Neural progenitor cell (in vitro differentiated cells): ENCODE results near the gene TRAPPC10. TPM values are rescaled to one million over a fixed set of nuclear protein-coding genes. Genes with fewer than 3 reads are reported as not detected.

Experiments used
- DNase-seq: peaks from one replicate; pipeline ENCODE4 v3.0.0-alpha.2; 2016; ENCODE audit warnings: low spot score
- H2AFZ ChIP-seq: fragments of 200-600 bp; sonication (generic); replicated peaks from 2 replicates; pipeline ENCODE4 v1.6.1; 2016; ENCODE audit warnings: antibody characterized with exemption
- H3F3A ChIP-seq: fragments of 200-600 bp; sonication (generic); 2 replicates; pipeline ENCODE4 v1.6.1; 2016; ENCODE audit warnings: antibody characterized with exemption, low read depth
- H3K27ac ChIP-seq: fragments of 200-600 bp; sonication (generic); 2 replicates; pipeline ENCODE4 v1.5.1; 2016; ENCODE audit warnings: mild to moderate bottlenecking
- H3K27me3 ChIP-seq: fragments of 200-600 bp; sonication (generic); 2 replicates; pipeline ENCODE4 v1.6.1; 2016; ENCODE audit warnings: mild to moderate bottlenecking, moderate library complexity
- H3K36me3 ChIP-seq: fragments of 200-600 bp; sonication (generic); 2 replicates; pipeline ENCODE4 v1.5.1; 2016
- H3K4me1 ChIP-seq: fragments of 200-600 bp; sonication (generic); 2 replicates; pipeline ENCODE4 v1.6.1; 2016; ENCODE audit warnings: mixed run types
- H3K4me2 ChIP-seq: fragments of 200-600 bp; sonication (generic); 2 replicates; pipeline ENCODE4 v1.6.1; 2016
- H3K4me3 ChIP-seq: fragments of 200-600 bp; sonication (generic); 2 replicates; pipeline ENCODE4 v1.5.1; 2016
- H3K79me2 ChIP-seq: fragments of 200-600 bp; sonication (generic); 2 replicates; pipeline ENCODE4 v1.6.1; 2016; ENCODE audit warnings: low read depth
- H3K9ac ChIP-seq: fragments of 200-600 bp; sonication (generic); 2 replicates; pipeline ENCODE4 v1.6.1; 2016
- H3K9me3 ChIP-seq: fragments of 200-600 bp; sonication (generic); 2 replicates; pipeline ENCODE4 v1.5.1; 2016; ENCODE audit warnings: low read depth
- H4K20me1 ChIP-seq: fragments of 200-600 bp; sonication (generic); 2 replicates; pipeline ENCODE4 v1.6.1; 2016; ENCODE audit warnings: low read depth
- H3K27ac Mint-ChIP-seq: 3 replicates; pipeline ENCODE4 v1.8.0; 2021; ENCODE audit warnings: mixed read lengths
- H3K27me3 Mint-ChIP-seq: 2 replicates; pipeline ENCODE4 v1.8.0; 2022; ENCODE audit warnings: low read depth, mild to moderate bottlenecking, inconsistent platforms, moderate library complexity, mixed read lengths; ENCODE audit not compliant: insufficient read depth
- H3K36me3 Mint-ChIP-seq: 3 replicates; pipeline ENCODE4 v1.8.0; 2021; ENCODE audit warnings: mixed read lengths
- H3K4me1 Mint-ChIP-seq: 3 replicates; pipeline ENCODE4 v1.8.0; 2021; ENCODE audit warnings: mixed read lengths
- H3K4me3 Mint-ChIP-seq: 3 replicates; pipeline ENCODE4 v1.8.0; 2021; ENCODE audit warnings: mild to moderate bottlenecking, moderate library complexity, mixed read lengths
- H3K9me3 Mint-ChIP-seq: 3 replicates; pipeline ENCODE4 v1.8.0; 2020; ENCODE audit warnings: mixed read lengths
- EZH2 ChIP-seq: fragments of 200-600 bp; sonication (generic); IDR thresholded peaks from 2 replicates; pipeline ENCODE4 v1.6.1; 2017; ENCODE audit warnings: antibody characterized with exemption, mild to moderate bottlenecking, moderate library complexity
- EZH2phosphoT487 ChIP-seq: fragments of 200-600 bp; sonication (generic); IDR thresholded peaks from 2 replicates; pipeline ENCODE4 v1.6.1; 2017; ENCODE audit warnings: antibody characterized with exemption
- total RNA-seq: library from RNA; depleted of rRNA; stranded (reverse); fragments of >200 nt; gene quantifications from 2 replicates; pipeline ENCODE4 v1.2.3, GENCODE V29; 2015; ENCODE audit warnings: low replicate concordance
- TF ChIP-seq, protein P1 (sequence below): fragments of 200-600 bp; sonication (generic); IDR thresholded peaks from 2 replicates; pipeline ENCODE4 v1.5.1; 2017; ENCODE audit warnings: antibody characterized with exemption, mild to moderate bottlenecking

The TRAPPC10 gene
- total RNA-seq, 1 donor from 2014 or later: 19.8 TPM

DNA sequence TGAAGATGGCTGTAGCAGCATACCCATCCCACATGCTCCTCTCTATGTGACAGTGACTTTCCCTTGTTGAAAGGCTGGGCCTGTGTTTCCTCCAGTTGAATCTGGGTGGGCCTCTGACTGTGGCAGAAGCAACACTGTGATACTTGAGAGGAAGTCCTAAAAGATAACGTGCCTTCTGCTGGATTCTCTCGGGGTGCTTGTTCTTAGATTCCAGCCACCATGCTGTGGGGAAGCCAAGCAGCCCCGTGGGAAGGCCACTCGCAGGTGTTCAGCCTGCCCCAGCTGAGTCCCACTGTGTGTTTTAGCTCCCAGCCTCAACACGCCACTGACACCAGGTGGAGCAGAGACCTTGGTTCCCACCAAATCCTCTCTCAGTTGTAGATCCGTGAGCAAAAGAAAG, 31.5 kb downstream of the TRAPPC10 start:
- peaks cover 14% of the 10 kb centered on the region for H3K36me3 Mint-ChIP-seq
- Histone ChIP-seq H3K9me3 (no peaks in the 10 kb centered on the region), H3K4me3 (no peak overlapping the region), H3K79me2 (peaks cover 51% of the 10 kb centered on the region), H3K36me3 (no peaks in the 10 kb centered on the region), H3K27me3 (no peaks in the 10 kb centered on the region), H3K9ac (no peak overlapping the region), H3K27ac (peak overlapping the region; percentile 10), H3F3A (no peaks in the 10 kb centered on the region), H3K4me1 (no peaks in the 10 kb centered on the region), H4K20me1 (peaks cover 2% of the 10 kb centered on the region), H3K4me2 (no peak overlapping the region), H2AFZ (no peak overlapping the region)
- no peaks in the 10 kb centered on the region for H3K9me3 Mint-ChIP-seq
- no peak overlapping the region for H3K27ac Mint-ChIP-seq
- TF ChIP-seq EZH2: no peak
- TF ChIP-seq EZH2phosphoT487: no peak
- TF ChIP-seq, protein P1, sequence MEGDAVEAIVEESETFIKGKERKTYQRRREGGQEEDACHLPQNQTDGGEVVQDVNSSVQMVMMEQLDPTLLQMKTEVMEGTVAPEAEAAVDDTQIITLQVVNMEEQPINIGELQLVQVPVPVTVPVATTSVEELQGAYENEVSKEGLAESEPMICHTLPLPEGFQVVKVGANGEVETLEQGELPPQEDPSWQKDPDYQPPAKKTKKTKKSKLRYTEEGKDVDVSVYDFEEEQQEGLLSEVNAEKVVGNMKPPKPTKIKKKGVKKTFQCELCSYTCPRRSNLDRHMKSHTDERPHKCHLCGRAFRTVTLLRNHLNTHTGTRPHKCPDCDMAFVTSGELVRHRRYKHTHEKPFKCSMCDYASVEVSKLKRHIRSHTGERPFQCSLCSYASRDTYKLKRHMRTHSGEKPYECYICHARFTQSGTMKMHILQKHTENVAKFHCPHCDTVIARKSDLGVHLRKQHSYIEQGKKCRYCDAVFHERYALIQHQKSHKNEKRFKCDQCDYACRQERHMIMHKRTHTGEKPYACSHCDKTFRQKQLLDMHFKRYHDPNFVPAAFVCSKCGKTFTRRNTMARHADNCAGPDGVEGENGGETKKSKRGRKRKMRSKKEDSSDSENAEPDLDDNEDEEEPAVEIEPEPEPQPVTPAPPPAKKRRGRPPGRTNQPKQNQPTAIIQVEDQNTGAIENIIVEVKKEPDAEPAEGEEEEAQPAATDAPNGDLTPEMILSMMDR: no peak
- no peak overlapping the region for H3K4me3 Mint-ChIP-seq
- no peaks in the 10 kb centered on the region for H3K4me1 Mint-ChIP-seq
- no peaks in the 10 kb centered on the region for H3K27me3 Mint-ChIP-seq
- DNase-seq: no peak

DNA sequence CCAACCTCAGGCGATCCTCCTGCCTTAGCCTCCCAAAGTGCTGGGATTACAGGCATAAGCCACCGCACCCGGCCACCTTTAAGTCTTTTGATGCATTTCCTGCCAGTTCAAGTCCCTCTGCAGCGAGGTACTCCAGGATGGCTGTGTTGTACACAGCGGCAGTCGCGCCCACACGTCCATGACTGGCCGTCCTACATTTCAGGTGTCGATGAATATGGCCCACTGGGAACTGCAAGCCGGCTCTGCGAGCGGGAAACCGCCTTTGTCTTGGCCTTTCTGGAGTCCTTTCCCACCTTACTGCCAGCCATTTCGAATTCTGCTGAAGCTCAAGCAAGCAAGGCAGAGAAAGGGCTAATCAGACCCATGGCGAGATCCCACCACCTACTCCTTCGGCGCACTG, 34.6 kb downstream of the TRAPPC10 start:
- H3K27ac Mint-ChIP-seq: no peak overlapping the region
- H3K27me3 Mint-ChIP-seq: no peaks in the 10 kb centered on the region
- no peak overlapping the region for H2AFZ ChIP-seq
- peaks cover 58% of the 10 kb centered on the region for H3K79me2 ChIP-seq
- H3K4me3 Mint-ChIP-seq: no peak overlapping the region
- no peaks in the 10 kb centered on the region for H3K9me3 Mint-ChIP-seq
- H3K9ac ChIP-seq: no peak overlapping the region
- H4K20me1 ChIP-seq: peaks cover 25% of the 10 kb centered on the region
- H3K27me3 ChIP-seq: no peaks in the 10 kb centered on the region
- no peak for DNase-seq
- peaks cover 3% of the 10 kb centered on the region for H3K4me1 Mint-ChIP-seq
- H3K36me3 ChIP-seq: no peaks in the 10 kb centered on the region
- no peak overlapping the region for H3K4me2 ChIP-seq
- H3K4me3 ChIP-seq: no peak overlapping the region
- TF ChIP-seq EZH2: no peak
- TF ChIP-seq, protein P1: no peak
- no peak for TF ChIP-seq EZH2phosphoT487
- H3K4me1 ChIP-seq: no peaks in the 10 kb centered on the region
- H3K36me3 Mint-ChIP-seq: peaks cover 9% of the 10 kb centered on the region
- no peak overlapping the region for H3K27ac ChIP-seq
- H3K9me3 ChIP-seq: no peaks in the 10 kb centered on the region
- no peaks in the 10 kb centered on the region for H3F3A ChIP-seq

DNA sequence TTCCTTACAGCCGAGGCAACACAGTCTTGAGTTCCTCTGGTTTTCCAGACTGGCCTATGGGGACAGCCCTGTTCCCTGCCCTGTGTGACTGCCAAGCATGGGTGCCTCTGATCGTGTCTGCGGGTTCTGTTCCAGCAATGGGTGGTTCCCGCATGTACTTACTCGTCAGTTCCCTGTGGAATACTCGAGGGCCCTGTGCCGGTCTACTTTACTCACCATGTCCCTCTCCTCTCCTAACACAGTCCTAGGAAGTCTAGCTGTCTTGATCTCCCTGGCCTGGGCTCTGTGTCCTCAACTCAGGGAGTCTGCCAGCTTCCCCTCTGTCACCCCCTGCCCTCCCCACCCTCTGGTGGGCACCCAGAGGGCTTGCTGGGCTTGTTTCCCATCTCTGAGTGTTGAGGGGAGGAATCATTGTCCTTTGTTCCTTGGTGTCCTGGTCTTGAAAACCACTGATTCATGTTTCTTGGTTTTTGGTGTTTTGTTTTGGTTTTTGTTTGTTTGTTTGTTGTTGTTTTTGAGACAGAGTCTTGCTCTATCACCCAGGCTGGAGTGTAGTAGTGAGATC, 36.0 kb downstream of the TRAPPC10 start:
- peaks cover 25% of the 10 kb centered on the region for H4K20me1 ChIP-seq
- peaks cover 3% of the 10 kb centered on the region for H3K4me1 Mint-ChIP-seq
- H3K79me2 ChIP-seq: peaks cover 46% of the 10 kb centered on the region
- H3F3A ChIP-seq: no peaks in the 10 kb centered on the region
- no peak for DNase-seq
- no peak overlapping the region for H3K4me3 Mint-ChIP-seq
- H3K27ac ChIP-seq: no peak overlapping the region
- H3K27me3 ChIP-seq: no peaks in the 10 kb centered on the region
- TF ChIP-seq EZH2phosphoT487 (no peak), EZH2 (no peak)
- TF ChIP-seq, protein P1: no peak
- H3K4me2 ChIP-seq: no peak overlapping the region
- no peak overlapping the region for H2AFZ ChIP-seq
- H3K36me3 ChIP-seq: no peaks in the 10 kb centered on the region
- no peaks in the 10 kb centered on the region for H3K27me3 Mint-ChIP-seq
- H3K9me3 Mint-ChIP-seq: no peaks in the 10 kb centered on the region
- H3K4me3 ChIP-seq: no peak overlapping the region
- no peaks in the 10 kb centered on the region for H3K9me3 ChIP-seq
- H3K4me1 ChIP-seq: no peaks in the 10 kb centered on the region
- no peak overlapping the region for H3K9ac ChIP-seq
- no peak overlapping the region for H3K27ac Mint-ChIP-seq
- peaks cover 12% of the 10 kb centered on the region for H3K36me3 Mint-ChIP-seq
